Fibroblast of skin of left biceps (primary cell): Measurements from ENCODE around the gene DCC.

Experiments
- DNase-seq, 2 experiments: peaks; one replicate each; pipeline ENCODE4 v3.0.0-alpha.2; 2013; ENCODE audit warnings: low read depth in 2 of 2

The DCC gene

GRCh38 chr18:52339891-52340371 lies at the start of gene DCC:
TSS of gene DCC (plus strand) at chr18:52340197. CDS start at chr18:52340788, 591 bp downstream.
- peak in 1 of 2 experiments; percentile 44 for DNase-seq

- DNase-seq = no peak
Observed at GRCh38 chr18:52310651-52311050, 29.3 kb upstream of the DCC start.

- DNase-seq = no peak
Observed at GRCh38 chr18:52311331-52311730, 28.7 kb upstream of the DCC start.

GRCh38 chr18:52312346-52312745 lies 27.7 kb upstream of the DCC start:
- DNase-seq = no peak

GRCh38 chr18:52313213-52313612 lies 26.8 kb upstream of the DCC start:
- no peak for DNase-seq

GRCh38 chr18:52319424-52319983 lies 20.5 kb upstream of the DCC start:
- peak; percentile 35 to 54 for DNase-seq

- no peak for DNase-seq
Observed at GRCh38 chr18:52322307-52322706, 17.7 kb upstream of the DCC start.

- DNase-seq = no peak
Observed at GRCh38 chr18:52323802-52324201, 16.2 kb upstream of the DCC start.

- DNase-seq = peak in 1 of 2 experiments; percentile 21
Observed at GRCh38 chr18:52325997-52326396, 14.0 kb upstream of the DCC start.

GRCh38 chr18:52333860-52334259 lies 6.1 kb upstream of the DCC start:
- no peak for DNase-seq

GRCh38 chr18:52334307-52334706 lies 5.7 kb upstream of the DCC start:
- DNase-seq = no peak

GRCh38 chr18:52334896-52335295 lies 5.1 kb upstream of the DCC start:
- DNase-seq = peak in 1 of 2 experiments; percentile 47

- DNase-seq = peak in 1 of 2 experiments; percentile 18
Observed at GRCh38 chr18:52337276-52337675, 2.7 kb upstream of the DCC start.

GRCh38 chr18:52340406-52341102 lies 557 bp downstream of the DCC start:
- DNase-seq = no peak

- no peak for DNase-seq
Observed at GRCh38 chr18:52341103-52341432, 1.1 kb downstream of the DCC start.

GRCh38 chr18:52341608-52342381 lies 1.8 kb downstream of the DCC start:
- DNase-seq = no peak

- no peak for DNase-seq
Observed at GRCh38 chr18:52342456-52342855, 2.5 kb downstream of the DCC start.

- no peak for DNase-seq
Observed at GRCh38 chr18:52343138-52343537, 3.1 kb downstream of the DCC start.

GRCh38 chr18:52343731-52344340 lies 3.8 kb downstream of the DCC start:
- no peak for DNase-seq

- DNase-seq = peak; percentile 45 to 47
Observed at GRCh38 chr18:52344881-52345280, 4.9 kb downstream of the DCC start.

GRCh38 chr18:52345428-52345827 lies 5.4 kb downstream of the DCC start:
- DNase-seq = peak; percentile 15 to 18

- DNase-seq = no peak
Observed at GRCh38 chr18:52348209-52348608, 8.2 kb downstream of the DCC start.
